HG03442 (cell line): ENCODE measurements around the gene GATB.
A peak's percentile ranks its signal among the peaks of the same experiment; 100 is the strongest.
"Not testable (repeated sequence)": the region's sequence is repeated elsewhere in the genome, so short reads cannot be mapped to it uniquely, and the experiment has no call there.

Source experiments
- ATAC-seq: cut with Tn5 transposase; IDR thresholded peaks from one replicate; pipeline ENCODE4 v1.9.1; 2021; ENCODE audit warnings: mild to moderate bottlenecking, moderate library complexity; ENCODE audit not compliant: unreplicated experiment

Gene GATB

DNA sequence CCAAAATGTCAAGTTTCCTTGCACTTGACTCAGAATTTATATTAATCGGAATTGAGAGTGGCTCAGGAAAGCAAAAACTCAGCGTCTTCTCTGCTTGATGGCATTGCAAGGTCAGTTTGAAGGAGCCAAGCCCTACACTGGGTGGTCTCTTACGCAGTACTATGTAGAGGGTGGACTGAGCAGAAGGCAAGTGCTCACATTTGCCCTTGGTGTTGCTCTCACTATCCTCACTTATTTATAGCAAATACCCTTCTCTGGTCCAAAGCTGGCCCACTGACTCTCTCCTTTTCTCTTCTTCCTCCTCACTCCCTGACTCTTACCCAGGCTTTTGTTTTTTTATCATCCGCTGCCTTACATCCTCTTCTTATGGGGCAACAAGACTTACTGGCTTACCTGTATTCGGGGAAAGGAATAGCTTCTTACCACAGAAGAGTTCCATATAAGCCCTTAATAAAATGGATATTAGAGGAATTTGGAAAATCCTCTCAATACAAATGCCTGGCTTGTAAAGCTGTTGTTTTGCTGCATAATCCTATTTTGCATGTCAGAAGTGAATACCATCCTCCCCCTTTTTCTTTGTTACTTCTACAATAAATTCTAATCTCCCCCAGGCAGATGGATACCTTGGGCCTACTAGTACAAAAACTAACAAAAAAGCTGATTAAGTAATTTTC, 24.8 kb upstream of the GATB start:
- no peak for ATAC-seq

DNA sequence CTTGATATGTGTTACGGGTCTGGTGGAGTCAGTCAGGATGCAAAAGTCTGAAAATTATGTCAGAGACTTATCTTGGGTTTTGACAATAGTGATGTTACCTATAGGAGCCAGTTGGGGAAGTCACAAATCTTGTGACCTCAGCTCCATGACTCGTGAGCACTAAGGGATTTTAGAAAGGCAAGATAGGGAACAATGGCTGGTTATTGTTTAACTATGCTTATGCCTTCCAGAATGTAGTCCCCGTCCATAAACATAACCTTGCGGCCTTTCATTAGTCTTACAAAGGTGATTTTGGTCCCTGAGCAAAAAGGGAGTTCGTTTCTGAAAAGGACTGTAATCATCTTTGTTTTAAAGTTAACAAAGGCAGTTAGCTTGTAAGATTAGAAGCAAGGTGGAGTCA, 23.9 kb upstream of the GATB start:
- no peak for ATAC-seq

DNA sequence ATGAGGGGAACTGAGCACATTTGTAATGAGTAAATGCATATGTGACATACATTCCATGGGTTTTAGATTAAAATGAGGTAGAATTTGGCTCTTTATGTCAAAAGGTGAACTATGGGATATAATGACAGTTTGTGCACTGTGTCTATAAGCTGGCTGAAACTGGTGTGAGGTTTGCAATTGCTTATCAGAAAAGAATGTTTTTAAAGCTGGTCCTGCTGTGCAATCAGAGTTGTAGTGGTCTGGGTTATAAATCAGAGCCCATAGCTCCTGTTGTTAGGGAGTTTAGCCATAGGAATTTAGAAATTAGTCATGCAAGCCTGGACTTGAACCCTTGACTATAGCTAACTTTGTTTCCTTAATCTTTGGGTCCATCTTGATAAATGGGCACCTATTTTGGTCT, 23.1 kb upstream of the GATB start:
- ATAC-seq, result no peak

DNA sequence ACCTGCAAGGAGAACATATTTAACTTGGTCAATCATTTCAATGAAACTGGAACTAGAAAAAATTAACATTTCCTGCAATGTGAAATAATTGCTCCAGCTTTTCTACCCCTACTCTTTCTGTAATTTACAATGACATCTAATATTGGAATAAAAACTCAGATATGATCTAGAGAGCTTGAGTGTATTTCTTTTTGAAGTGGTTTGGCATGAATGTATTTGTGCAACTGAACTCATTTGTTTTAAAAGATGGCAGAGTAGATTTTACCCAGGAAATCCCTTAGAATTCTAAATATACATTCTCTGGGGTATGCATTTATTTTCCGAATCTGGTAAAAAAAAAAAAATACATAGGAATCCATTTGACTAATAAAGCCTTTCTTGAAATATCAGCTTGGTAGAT, 21.5 kb upstream of the GATB start:
- no peak for ATAC-seq

GRCh38 chr4:151781026-151781425, 20.2 kb upstream of the GATB start:
- no peak for ATAC-seq

- ATAC-seq, result no peak
These were observed 16.7 kb upstream of the GATB start for GRCh38 chr4:151777471-151777870.

GRCh38 chr4:151774324-151774723, 13.5 kb upstream of the GATB start:
- no peak for ATAC-seq

DNA sequence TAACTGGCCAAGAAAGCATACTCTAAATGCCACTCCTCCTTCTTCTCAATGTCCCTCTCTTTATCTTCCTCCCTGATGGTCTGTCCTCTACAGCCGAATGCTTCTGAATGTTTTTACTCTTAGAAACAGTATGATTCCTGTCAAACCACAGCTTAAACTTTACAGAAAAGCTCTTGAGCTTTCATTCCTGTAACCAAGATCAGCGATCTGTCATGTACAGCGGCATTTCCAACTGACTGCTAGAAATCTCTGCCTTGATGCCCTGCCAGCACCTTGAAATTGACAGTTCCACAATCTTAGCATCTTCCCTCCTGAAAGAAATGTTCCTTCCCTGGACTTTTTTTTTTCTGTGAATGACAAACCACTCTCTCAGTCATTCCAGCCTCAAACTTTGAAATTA, 11.5 kb upstream of the GATB start:
- ATAC-seq, result no peak

DNA sequence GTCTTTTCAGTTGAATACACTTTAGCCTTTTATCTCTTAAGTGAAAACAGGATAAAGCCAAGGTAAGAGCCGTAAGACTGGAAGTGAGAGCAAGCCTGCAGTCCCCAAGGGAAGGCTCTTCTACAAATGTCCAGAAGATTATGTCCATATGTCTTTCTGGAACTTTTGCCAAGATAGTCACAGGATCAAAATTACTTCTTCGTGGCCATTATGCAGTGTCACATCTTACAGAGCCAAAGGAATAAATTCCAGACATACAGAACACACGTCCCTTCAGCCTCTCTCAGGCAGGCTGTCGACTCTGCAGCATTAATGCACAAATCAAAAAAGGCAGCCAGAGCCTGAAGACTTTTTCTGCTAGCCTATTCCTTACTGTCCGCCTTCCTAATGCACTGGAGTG, 10.9 kb upstream of the GATB start:
- no peak for ATAC-seq

GRCh38 chr4:151770154-151770553, 9.3 kb upstream of the GATB start:
- no peak for ATAC-seq

- no peak for ATAC-seq
These were observed 8.0 kb upstream of the GATB start for GRCh38 chr4:151768835-151769234.

GRCh38 chr4:151766691-151767090, 5.9 kb upstream of the GATB start:
- no peak for ATAC-seq

DNA sequence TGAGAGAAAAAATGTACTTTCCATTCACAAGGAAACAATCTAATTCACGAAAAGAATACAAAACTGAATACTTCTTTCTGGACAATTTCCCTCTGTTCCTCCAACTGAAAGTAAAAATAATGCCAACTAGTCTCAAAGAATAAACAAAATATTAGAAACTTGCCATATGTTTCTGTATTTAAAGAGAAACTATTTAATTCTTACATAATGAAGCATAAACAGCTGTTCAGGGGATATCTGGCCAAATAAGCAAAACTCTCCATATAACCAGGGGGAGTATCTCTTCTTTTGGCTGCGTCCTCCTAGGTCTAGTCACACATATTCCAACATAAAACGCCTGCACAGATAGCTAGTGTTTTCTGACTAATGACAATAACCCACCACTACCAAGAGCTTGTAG, 805 bp downstream of the GATB start:
- no peak for ATAC-seq

- no peak for ATAC-seq
These were observed 7.8 kb downstream of the GATB start for GRCh38 chr4:151753056-151753455.

GRCh38 chr4:151750156-151750555, 10.7 kb downstream of the GATB start:
- no peak for ATAC-seq

DNA sequence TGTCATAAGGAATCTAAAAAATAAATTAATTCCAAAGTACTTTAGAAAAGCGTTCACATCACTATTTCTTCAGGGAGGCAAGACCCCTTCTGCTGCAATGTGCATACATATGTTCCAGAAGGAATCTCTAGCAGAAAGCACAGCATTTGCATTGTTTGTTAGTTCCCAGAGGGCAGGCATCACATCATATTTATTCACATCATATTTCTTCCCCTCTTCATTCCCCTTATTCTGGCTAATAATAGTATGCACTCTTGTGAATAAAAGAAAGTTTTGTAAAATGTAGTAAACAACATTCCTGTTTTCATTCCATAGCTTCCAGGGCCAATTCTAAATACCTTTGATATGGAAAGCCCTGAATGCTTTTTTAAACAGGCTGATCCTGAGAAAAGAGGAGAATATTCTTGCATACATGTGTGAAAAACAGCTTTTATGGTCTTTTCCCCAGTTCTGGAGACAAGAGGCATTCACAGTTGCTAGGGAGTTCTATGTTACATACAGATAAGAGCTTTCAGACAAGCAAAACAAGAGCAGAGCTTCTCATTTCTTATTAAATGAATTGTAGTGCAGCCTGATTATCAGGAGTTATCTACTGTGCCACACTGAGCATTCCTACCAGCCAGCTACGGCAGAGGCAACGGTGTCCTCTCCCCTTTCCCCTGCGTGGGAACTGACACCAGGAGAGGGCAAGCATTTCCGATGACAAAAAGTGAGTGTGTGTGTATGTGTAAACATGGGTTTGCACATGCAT, 15.2 kb downstream of the GATB start:
- no peak for ATAC-seq

DNA sequence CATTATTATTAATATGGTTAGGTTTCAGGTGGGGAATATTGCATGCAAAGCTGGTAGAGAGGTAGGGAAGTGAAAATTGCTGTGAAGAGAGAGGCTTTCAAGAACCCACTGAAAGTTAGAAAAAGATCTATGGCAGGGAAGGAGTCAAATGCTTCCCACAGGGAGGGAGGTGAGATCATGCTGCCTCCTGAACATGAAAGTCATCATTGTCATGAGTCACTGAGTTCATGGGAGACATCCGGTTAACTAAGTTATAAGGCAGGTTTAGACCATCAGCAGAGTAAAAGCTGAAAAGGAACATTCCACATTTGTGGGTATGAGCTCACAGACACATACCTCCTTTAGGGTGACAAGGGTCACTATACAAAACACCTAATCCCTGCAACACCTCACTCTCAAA, 16.2 kb downstream of the GATB start:
- ATAC-seq, result peak; percentile 47

GRCh38 chr4:151743894-151744293, 16.9 kb downstream of the GATB start:
- no peak for ATAC-seq

- no peak for ATAC-seq
These were observed 17.5 kb downstream of the GATB start for GRCh38 chr4:151743128-151743854.

- no peak for ATAC-seq
These were observed 21.9 kb downstream of the GATB start for GRCh38 chr4:151738720-151739517.

DNA sequence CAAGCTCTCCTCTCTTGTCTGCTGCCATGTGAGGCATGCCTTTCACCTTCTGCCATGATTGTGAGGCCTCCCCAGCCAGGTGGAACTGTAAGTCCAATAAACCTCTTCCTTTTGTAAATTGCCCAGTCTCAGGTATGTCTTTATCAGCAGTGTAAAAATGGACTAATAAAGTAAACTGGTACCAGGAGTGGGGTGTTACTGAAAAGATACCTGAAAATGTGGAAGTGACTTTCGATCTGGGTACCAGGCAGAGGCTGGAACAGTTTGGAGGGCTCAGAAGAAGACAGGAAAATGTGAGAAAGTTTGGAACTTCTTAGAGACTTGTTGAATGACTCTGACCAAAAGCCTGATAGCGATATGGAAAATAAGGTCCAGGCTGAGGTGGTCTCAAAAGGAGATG, 24.0 kb downstream of the GATB start:
- ATAC-seq, result not testable (repeated sequence)
